ENCODE data around the gene GPATCH2L.

The GPATCH2L gene

DNA sequence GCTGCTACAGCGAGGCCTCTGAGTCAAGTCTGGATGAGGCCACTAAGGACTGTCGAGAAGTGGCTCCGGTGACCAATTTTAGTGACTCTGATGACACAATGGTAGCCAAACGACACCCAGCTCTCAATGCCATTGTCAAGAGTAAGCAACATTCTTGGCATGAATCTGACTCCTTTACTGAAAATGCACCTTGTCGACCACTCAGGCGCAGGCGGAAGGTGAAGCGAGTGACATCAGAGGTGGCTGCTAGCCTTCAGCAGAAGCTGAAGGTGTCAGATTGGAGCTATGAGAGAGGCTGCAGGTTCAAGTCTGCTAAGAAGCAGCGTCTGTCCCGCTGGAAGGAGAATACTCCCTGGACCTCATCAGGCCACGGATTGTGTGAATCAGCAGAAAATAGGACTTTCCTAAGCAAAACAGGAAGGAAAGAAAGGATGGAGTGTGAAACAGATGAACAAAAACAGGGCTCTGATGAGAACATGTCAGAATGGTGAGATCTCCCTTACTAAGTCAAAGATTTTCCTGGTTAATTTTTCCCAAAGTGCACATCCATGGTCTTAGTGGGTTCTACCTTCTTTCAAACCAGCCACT, 2.9 kb downstream of the GPATCH2L start:
- no peak overlapping the region for H3K9ac ChIP-seq (ENCODE audit: insufficient read length, low read depth)
- no peaks in the 10 kb centered on the region for H3K9me3 ChIP-seq (ENCODE audit: insufficient read depth, low read length)
- H3K4me1 ChIP-seq (ENCODE audit: insufficient read depth, insufficient read length): no peaks in the 10 kb centered on the region
- no peaks in the 10 kb centered on the region for H3K27me3 ChIP-seq (ENCODE audit: insufficient read depth, insufficient read length)
- DNase-seq (ENCODE audit: low read depth, low spot score): no peak
- H3K36me3 ChIP-seq (ENCODE audit: insufficient read depth, insufficient read length, low read length): peaks cover 42% of the 10 kb centered on the region
- peak overlapping the region; percentile 9 for H3K4me3 ChIP-seq (ENCODE audit: insufficient read length, low read depth)
- TF ChIP-seq ZNF274 (IDR thresholded peaks at IDR 0.05; ENCODE audit: low read depth, low read length) (no peak), SUZ12 (IDR thresholded peaks at IDR 0.05; ENCODE audit: extremely low read depth, insufficient read depth, insufficient read length) (no peak), YY1 (IDR thresholded peaks at IDR 0.05; ENCODE audit: insufficient read depth, insufficient read length) (no peak)

DNA sequence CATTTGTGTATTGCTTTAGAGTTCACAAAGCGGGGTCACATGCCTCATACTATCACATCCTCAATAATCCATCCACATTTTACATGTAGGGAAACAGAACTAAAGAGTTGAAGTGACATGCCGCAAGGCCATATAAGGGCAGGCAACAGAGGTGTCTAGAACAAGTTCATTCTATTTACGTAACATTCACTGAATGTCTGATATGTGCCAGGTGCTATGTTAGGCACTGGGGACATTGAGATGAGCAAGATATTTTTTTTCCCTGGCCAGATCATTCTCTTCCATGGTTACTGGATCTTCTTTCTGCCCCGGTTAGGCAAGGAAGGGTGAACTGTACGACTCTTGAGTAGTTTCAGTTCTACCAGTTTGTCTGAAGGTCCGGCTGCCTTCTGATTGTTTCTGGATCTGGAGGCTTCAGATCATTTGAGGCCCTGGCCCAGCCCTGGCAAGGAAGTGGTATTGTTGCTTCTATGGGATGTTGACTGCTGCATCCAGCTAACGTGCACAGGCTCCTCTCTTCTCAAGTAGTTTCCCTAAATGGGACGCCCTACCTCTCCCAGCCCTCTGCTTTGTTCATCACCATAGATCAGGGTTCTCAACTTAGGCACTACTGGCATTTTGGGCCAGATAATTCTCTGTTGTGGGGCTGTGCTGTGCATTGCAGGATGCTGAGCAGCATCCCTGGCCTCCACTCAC, 12.1 kb downstream of the GPATCH2L start:
- peaks cover 67% of the 10 kb centered on the region for H3K36me3 ChIP-seq (ENCODE audit: insufficient read depth, insufficient read length, low read length)
- DNase-seq (ENCODE audit: low read depth, low spot score): no peak

DNA sequence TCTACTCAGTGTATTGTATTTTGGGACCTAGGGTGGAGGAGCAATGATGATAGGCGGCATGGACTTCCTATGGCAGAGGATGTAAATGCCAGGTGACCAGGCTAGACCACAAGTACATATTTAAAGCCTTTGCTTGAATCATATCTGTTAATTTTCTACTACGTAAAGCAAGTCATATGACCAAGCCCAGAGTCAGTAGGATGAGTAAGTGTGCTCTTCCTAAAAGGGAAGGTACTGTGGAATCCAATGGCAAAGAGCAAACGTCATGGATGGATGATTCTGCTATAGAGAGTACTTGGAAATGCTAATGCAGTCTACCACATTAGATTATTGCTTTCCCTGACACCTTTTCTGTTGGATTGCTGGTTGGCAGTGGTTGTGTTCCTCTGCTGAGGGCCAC, 16.8 kb downstream of the GPATCH2L start:
- no peak for TF ChIP-seq SUZ12 (IDR thresholded peaks at IDR 0.05; ENCODE audit: extremely low read depth, insufficient read depth, insufficient read length)
- peaks cover 69% of the 10 kb centered on the region for H3K36me3 ChIP-seq (ENCODE audit: insufficient read depth, insufficient read length, low read length)
- H3K27me3 ChIP-seq (ENCODE audit: insufficient read depth, insufficient read length): no peaks in the 10 kb centered on the region
- no peak overlapping the region for H3K9ac ChIP-seq (ENCODE audit: insufficient read length, low read depth)
- H3K4me1 ChIP-seq (ENCODE audit: insufficient read depth, insufficient read length): no peaks in the 10 kb centered on the region
- no peak overlapping the region for H3K4me3 ChIP-seq (ENCODE audit: insufficient read length, low read depth)
- no peaks in the 10 kb centered on the region for H3K9me3 ChIP-seq (ENCODE audit: insufficient read depth, low read length)
- DNase-seq (ENCODE audit: low read depth, low spot score): no peak

More for the DNA sequence above, 12.1 kb downstream of the GPATCH2L start:
- Histone ChIP-seq H3K4me1 (ENCODE audit: insufficient read depth, insufficient read length) (no peaks in the 10 kb centered on the region), H3K27me3 (ENCODE audit: insufficient read depth, insufficient read length) (no peaks in the 10 kb centered on the region), H3K4me3 (ENCODE audit: insufficient read length, low read depth) (no peak overlapping the region), H3K9ac (ENCODE audit: insufficient read length, low read depth) (no peak overlapping the region), H3K9me3 (ENCODE audit: insufficient read depth, low read length) (no peaks in the 10 kb centered on the region)
- TF ChIP-seq SUZ12 (IDR thresholded peaks at IDR 0.05; ENCODE audit: extremely low read depth, insufficient read depth, insufficient read length) (no peak), ZNF274 (IDR thresholded peaks at IDR 0.05; ENCODE audit: low read depth, low read length) (no peak), YY1 (IDR thresholded peaks at IDR 0.05; ENCODE audit: insufficient read depth, insufficient read length) (no peak)

DNA sequence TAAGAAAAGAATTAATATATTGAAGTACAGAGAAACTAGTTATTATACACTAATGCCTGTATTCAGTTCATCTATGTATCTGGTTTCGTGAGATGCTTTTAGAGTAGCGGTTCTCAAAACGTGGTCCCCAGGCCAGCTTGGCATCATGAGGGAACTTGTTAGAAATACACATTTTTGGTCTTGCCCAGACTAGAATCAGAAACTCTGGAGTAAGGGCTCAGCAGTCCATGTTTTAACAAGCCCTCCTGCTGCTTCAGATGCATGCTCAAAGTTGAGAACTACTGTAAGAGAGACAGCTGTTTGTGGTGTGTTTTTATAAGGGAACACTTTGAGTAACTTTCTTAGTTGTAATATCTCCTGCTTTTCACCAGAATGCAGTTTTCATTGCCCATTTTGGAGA, 18.1 kb downstream of the GPATCH2L start:
- H3K4me3 ChIP-seq (ENCODE audit: insufficient read length, low read depth): no peak overlapping the region
- H3K36me3 ChIP-seq (ENCODE audit: insufficient read depth, insufficient read length, low read length): peaks cover 68% of the 10 kb centered on the region
- no peak for DNase-seq (ENCODE audit: low read depth, low spot score)
- TF ChIP-seq YY1 (IDR thresholded peaks at IDR 0.05; ENCODE audit: insufficient read depth, insufficient read length): no peak
- TF ChIP-seq SUZ12 (IDR thresholded peaks at IDR 0.05; ENCODE audit: extremely low read depth, insufficient read depth, insufficient read length): no peak
- no peak for TF ChIP-seq ZNF274 (IDR thresholded peaks at IDR 0.05; ENCODE audit: low read depth, low read length)
- no peaks in the 10 kb centered on the region for H3K4me1 ChIP-seq (ENCODE audit: insufficient read depth, insufficient read length)
- no peak overlapping the region for H3K9ac ChIP-seq (ENCODE audit: insufficient read length, low read depth)
- H3K27me3 ChIP-seq (ENCODE audit: insufficient read depth, insufficient read length): no peaks in the 10 kb centered on the region
- H3K9me3 ChIP-seq (ENCODE audit: insufficient read depth, low read length): no peaks in the 10 kb centered on the region

DNA sequence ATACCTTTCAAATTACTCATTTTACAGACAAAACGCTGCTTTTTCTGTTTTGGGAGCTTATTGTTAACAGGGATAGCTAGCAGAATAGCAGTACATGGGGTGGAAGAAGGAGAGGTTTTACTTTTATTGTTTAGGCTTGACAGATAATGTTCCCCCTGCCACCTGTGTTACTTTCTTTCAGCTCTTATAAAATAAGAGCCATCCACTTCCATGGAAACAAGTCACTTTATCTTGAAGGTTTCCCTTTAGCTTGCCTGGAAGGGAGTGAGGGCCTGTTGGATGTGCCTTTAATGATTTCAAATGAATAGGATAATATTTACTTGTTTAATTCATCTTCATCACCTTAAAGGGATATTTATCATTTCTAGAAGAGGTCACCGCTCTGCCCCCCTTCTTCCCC, 23.3 kb downstream of the GPATCH2L start:
- no peak for DNase-seq (ENCODE audit: low read depth, low spot score)
- peaks cover 77% of the 10 kb centered on the region for H3K36me3 ChIP-seq (ENCODE audit: insufficient read depth, insufficient read length, low read length)

DNA sequence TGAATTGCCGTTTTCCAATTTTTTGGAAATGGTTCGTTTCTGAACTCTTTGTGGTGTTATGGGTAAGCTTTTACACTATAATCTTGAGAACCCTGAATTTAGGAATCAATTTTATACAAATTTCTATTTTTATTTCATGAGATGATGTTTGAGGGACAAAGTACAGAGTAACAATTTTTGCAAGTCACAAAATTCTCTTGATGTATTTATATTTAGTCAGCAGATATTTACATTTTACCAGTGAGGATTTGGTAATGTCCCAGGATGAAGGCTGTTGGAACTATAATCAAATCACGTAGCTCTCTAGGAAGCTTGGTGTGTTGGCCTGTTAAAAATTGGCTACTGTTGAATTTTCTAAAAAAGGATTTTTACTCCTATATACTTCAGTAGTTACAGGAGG, 24.2 kb downstream of the GPATCH2L start:
- no peak overlapping the region for H3K9ac ChIP-seq (ENCODE audit: insufficient read length, low read depth)
- H3K4me1 ChIP-seq (ENCODE audit: insufficient read depth, insufficient read length): no peaks in the 10 kb centered on the region
- H3K27me3 ChIP-seq (ENCODE audit: insufficient read depth, insufficient read length): no peaks in the 10 kb centered on the region
- H3K36me3 ChIP-seq (ENCODE audit: insufficient read depth, insufficient read length, low read length): peaks cover 79% of the 10 kb centered on the region
- H3K4me3 ChIP-seq (ENCODE audit: insufficient read length, low read depth): no peak overlapping the region
- no peaks in the 10 kb centered on the region for H3K9me3 ChIP-seq (ENCODE audit: insufficient read depth, low read length)
- TF ChIP-seq YY1 (IDR thresholded peaks at IDR 0.05; ENCODE audit: insufficient read depth, insufficient read length) (no peak), ZNF274 (IDR thresholded peaks at IDR 0.05; ENCODE audit: low read depth, low read length) (no peak), SUZ12 (IDR thresholded peaks at IDR 0.05; ENCODE audit: extremely low read depth, insufficient read depth, insufficient read length) (no peak)
- no peak for DNase-seq (ENCODE audit: low read depth, low spot score)

More for the DNA sequence above, 23.3 kb downstream of the GPATCH2L start:
- H3K9me3 ChIP-seq (ENCODE audit: insufficient read depth, low read length): no peaks in the 10 kb centered on the region
- H3K27me3 ChIP-seq (ENCODE audit: insufficient read depth, insufficient read length): no peaks in the 10 kb centered on the region
- no peak for TF ChIP-seq ZNF274 (IDR thresholded peaks at IDR 0.05; ENCODE audit: low read depth, low read length)
- TF ChIP-seq YY1 (IDR thresholded peaks at IDR 0.05; ENCODE audit: insufficient read depth, insufficient read length): no peak
- H3K4me1 ChIP-seq (ENCODE audit: insufficient read depth, insufficient read length): no peaks in the 10 kb centered on the region
- H3K4me3 ChIP-seq (ENCODE audit: insufficient read length, low read depth): no peak overlapping the region
- H3K9ac ChIP-seq (ENCODE audit: insufficient read length, low read depth): no peak overlapping the region

DNA sequence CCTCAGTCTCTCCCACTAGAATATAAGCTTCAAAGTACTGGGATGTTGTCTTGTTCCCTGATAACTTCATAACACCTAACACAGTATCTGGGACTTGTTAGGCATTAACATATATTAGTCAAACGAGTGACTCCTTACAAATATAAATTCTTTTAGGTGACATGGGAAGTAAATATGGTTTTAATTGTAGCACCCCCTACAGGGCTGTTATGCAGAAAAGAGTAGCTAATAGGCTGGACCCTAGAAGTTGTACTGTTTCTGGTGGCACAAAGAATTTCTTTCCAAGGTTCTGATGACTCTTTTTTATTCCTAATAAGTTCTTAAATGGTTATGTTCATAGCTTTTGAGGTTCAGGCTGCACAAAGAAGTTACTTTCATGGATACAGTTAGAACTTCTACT, 29.8 kb downstream of the GPATCH2L start:
- DNase-seq (ENCODE audit: low read depth, low spot score): no peak
- Histone ChIP-seq H3K36me3 (ENCODE audit: insufficient read depth, insufficient read length, low read length) (peaks cover 69% of the 10 kb centered on the region), H3K4me1 (ENCODE audit: insufficient read depth, insufficient read length) (no peaks in the 10 kb centered on the region), H3K27me3 (ENCODE audit: insufficient read depth, insufficient read length) (no peaks in the 10 kb centered on the region), H3K9me3 (ENCODE audit: insufficient read depth, low read length) (no peaks in the 10 kb centered on the region), H3K4me3 (ENCODE audit: insufficient read length, low read depth) (no peak overlapping the region), H3K9ac (ENCODE audit: insufficient read length, low read depth) (no peak overlapping the region)
- TF ChIP-seq YY1 (IDR thresholded peaks at IDR 0.05; ENCODE audit: insufficient read depth, insufficient read length): no peak
- TF ChIP-seq ZNF274 (IDR thresholded peaks at IDR 0.05; ENCODE audit: low read depth, low read length): no peak
- no peak for TF ChIP-seq SUZ12 (IDR thresholded peaks at IDR 0.05; ENCODE audit: extremely low read depth, insufficient read depth, insufficient read length)
